DMS114 treated with DMSO at 0.1 percent for 48 hours (cell line): Measurements from ENCODE around the gene KIF3B.

Experiments
- DNase-seq: peaks from one replicate; lab custom pipeline; 2025; ENCODE audit not compliant: unreplicated experiment; lab: John Stamatoyannopoulos, UW

Gene KIF3B

GRCh38 chr20:32277361-32278198 is at the start of gene KIF3B:
KIF3B (plus strand) TSS chr20:32277651; CDS start chr20:32309778, 32,127 bp downstream.
- DNase-seq: peak; percentile 80

GRCh38 chr20:32227744-32228688 is 49.4 kb upstream of the KIF3B start:
- DNase-seq: no peak

- DNase-seq: no peak
Observed at GRCh38 chr20:32229251-32229747, 48.2 kb upstream of the KIF3B start.

GRCh38 chr20:32230707-32231106 is 46.7 kb upstream of the KIF3B start:
- no peak for DNase-seq

- no peak for DNase-seq
Observed at GRCh38 chr20:32231245-32231644, 46.2 kb upstream of the KIF3B start.

- DNase-seq: no peak
Observed at GRCh38 chr20:32231847-32232246, 45.6 kb upstream of the KIF3B start.

- no peak for DNase-seq
Observed at GRCh38 chr20:32232326-32232886, 45.0 kb upstream of the KIF3B start.

- no peak for DNase-seq
Observed at GRCh38 chr20:32233286-32233685, 44.2 kb upstream of the KIF3B start.

- DNase-seq: no peak
Observed at GRCh38 chr20:32234135-32234808, 43.2 kb upstream of the KIF3B start.

- DNase-seq: no peak
Observed at GRCh38 chr20:32235331-32236047, 42.0 kb upstream of the KIF3B start.

GRCh38 chr20:32236048-32236533 is 41.4 kb upstream of the KIF3B start:
- no peak for DNase-seq

GRCh38 chr20:32236819-32237218 is 40.6 kb upstream of the KIF3B start:
- DNase-seq: no peak

GRCh38 chr20:32237419-32237818 is 40.0 kb upstream of the KIF3B start:
- DNase-seq: no peak

- DNase-seq: no peak
Observed at GRCh38 chr20:32238483-32239425, 38.7 kb upstream of the KIF3B start.

- DNase-seq: no peak
Observed at GRCh38 chr20:32240205-32240604, 37.2 kb upstream of the KIF3B start.

- DNase-seq: no peak
Observed at GRCh38 chr20:32241807-32242206, 35.6 kb upstream of the KIF3B start.

- DNase-seq: no peak
Observed at GRCh38 chr20:32244150-32244823, 33.2 kb upstream of the KIF3B start.

GRCh38 chr20:32244959-32245358 is 32.5 kb upstream of the KIF3B start:
- DNase-seq: no peak
